ENCODE results near the gene PRRT4.

PRRT4 gene

DNA sequence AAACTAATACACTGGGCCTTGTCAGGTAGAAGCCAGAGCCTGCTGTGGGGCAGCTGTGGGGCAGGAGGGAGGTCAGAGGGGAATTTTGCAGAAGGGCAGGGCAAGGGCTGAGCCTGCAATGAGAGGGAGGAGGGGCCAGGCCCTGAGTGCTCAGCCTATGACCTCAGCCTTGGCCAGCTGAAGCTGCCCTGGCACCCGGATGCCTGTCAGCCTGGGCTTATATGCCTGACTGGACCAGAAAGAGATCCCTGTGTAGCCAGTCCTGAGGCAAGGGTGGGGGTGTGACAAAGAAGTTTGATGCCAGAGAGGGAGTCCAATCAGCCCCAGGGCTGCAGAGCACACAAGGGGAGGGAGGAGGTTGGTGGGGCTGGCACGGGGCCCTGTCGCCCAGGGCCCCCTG, 22.3 kb upstream of the PRRT4 start:
- no peak for ATAC-seq
- TF ChIP-seq ZNF70 (CRISPR knock-in tag; IDR thresholded peaks at IDR 0.05) (no peak), ISL1 (CRISPR knock-in tag; IDR thresholded peaks at IDR 0.05) (no peak), ZNF565 (CRISPR knock-in tag; conservative IDR thresholded peaks at IDR 0.05; ENCODE audit: low read depth) (no peak), ESRRG (CRISPR knock-in tag; IDR thresholded peaks at IDR 0.05) (no peak), CREB5 (CRISPR knock-in tag; IDR thresholded peaks at IDR 0.05; ENCODE audit: low read depth) (no peak), ZFP30 (CRISPR knock-in tag; IDR thresholded peaks at IDR 0.05) (no peak), OSR1 (CRISPR knock-in tag; IDR thresholded peaks at IDR 0.05) (no peak), PPARA (CRISPR knock-in tag; IDR thresholded peaks at IDR 0.05; ENCODE audit: borderline replicate concordance) (no peak), ARNTL (CRISPR knock-in tag; IDR thresholded peaks at IDR 0.05; ENCODE audit: borderline replicate concordance, low read depth) (no peak), CSDC2 (CRISPR knock-in tag; IDR thresholded peaks at IDR 0.05) (no peak), ZNF8 (CRISPR knock-in tag; IDR thresholded peaks at IDR 0.05) (no peak), TOX (CRISPR knock-in tag; IDR thresholded peaks at IDR 0.05; ENCODE audit: borderline replicate concordance) (no peak), SNAI2 (CRISPR knock-in tag; IDR thresholded peaks at IDR 0.05) (no peak), TCF4 (CRISPR knock-in tag; IDR thresholded peaks at IDR 0.05; ENCODE audit: borderline replicate concordance) (no peak), ZC3H10 (CRISPR knock-in tag; IDR thresholded peaks at IDR 0.05) (no peak), GLIS3 (CRISPR knock-in tag; IDR thresholded peaks at IDR 0.05) (no peak), ZFP3 (CRISPR knock-in tag; IDR thresholded peaks at IDR 0.05) (no peak)
- TF ChIP-seq, protein P1, sequence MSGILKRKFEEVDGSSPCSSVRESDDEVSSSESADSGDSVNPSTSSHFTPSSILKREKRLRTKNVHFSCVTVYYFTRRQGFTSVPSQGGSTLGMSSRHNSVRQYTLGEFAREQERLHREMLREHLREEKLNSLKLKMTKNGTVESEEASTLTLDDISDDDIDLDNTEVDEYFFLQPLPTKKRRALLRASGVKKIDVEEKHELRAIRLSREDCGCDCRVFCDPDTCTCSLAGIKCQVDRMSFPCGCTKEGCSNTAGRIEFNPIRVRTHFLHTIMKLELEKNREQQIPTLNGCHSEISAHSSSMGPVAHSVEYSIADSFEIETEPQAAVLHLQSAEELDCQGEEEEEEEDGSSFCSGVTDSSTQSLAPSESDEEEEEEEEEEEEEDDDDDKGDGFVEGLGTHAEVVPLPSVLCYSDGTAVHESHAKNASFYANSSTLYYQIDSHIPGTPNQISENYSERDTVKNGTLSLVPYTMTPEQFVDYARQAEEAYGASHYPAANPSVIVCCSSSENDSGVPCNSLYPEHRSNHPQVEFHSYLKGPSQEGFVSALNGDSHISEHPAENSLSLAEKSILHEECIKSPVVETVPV (CRISPR knock-in tag; IDR thresholded peaks at IDR 0.05) = no peak
- TF ChIP-seq, protein P2, sequence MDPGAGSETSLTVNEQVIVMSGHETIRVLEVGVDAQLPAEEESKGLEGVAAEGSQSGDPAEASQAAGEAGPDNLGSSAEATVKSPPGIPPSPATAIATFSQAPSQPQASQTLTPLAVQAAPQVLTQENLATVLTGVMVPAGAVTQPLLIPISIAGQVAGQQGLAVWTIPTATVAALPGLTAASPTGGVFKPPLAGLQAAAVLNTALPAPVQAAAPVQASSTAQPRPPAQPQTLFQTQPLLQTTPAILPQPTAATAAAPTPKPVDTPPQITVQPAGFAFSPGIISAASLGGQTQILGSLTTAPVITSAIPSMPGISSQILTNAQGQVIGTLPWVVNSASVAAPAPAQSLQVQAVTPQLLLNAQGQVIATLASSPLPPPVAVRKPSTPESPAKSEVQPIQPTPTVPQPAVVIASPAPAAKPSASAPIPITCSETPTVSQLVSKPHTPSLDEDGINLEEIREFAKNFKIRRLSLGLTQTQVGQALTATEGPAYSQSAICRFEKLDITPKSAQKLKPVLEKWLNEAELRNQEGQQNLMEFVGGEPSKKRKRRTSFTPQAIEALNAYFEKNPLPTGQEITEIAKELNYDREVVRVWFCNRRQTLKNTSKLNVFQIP (CRISPR knock-in tag; IDR thresholded peaks at IDR 0.05; ENCODE audit: borderline replicate concordance, low read depth) = no peak

GRCh38 chr7:128381161-128381821, 19.8 kb upstream of the PRRT4 start:
- ATAC-seq = peak; percentile 55; the same call in 2 of the 3 replicates
- TF ChIP-seq TOX (CRISPR knock-in tag; IDR thresholded peaks at IDR 0.05; ENCODE audit: borderline replicate concordance) = no peak
- TF ChIP-seq BACH2 (CRISPR knock-in tag; IDR thresholded peaks at IDR 0.05; ENCODE audit: borderline replicate concordance) = no peak
- TF ChIP-seq, protein P1 (CRISPR knock-in tag; IDR thresholded peaks at IDR 0.05) = no peak
- TF ChIP-seq ZC3H10 (CRISPR knock-in tag; IDR thresholded peaks at IDR 0.05) = no peak
- TF ChIP-seq ZFP3 (CRISPR knock-in tag; IDR thresholded peaks at IDR 0.05) = no peak
- no peak for TF ChIP-seq ZNF70 (CRISPR knock-in tag; IDR thresholded peaks at IDR 0.05)
- TF ChIP-seq ZNF8 (CRISPR knock-in tag; IDR thresholded peaks at IDR 0.05) = no peak
- TF ChIP-seq ZFP30 (CRISPR knock-in tag; IDR thresholded peaks at IDR 0.05) = no peak
- TF ChIP-seq ARNTL (CRISPR knock-in tag; IDR thresholded peaks at IDR 0.05; ENCODE audit: borderline replicate concordance, low read depth) = no peak
- no peak for TF ChIP-seq ISL1 (CRISPR knock-in tag; IDR thresholded peaks at IDR 0.05)
- TF ChIP-seq PPARA (CRISPR knock-in tag; IDR thresholded peaks at IDR 0.05; ENCODE audit: borderline replicate concordance) = no peak
- TF ChIP-seq CREB5 (CRISPR knock-in tag; IDR thresholded peaks at IDR 0.05; ENCODE audit: low read depth) = no peak
- TF ChIP-seq, protein P2 (CRISPR knock-in tag; IDR thresholded peaks at IDR 0.05; ENCODE audit: borderline replicate concordance, low read depth) = no peak
- no peak for TF ChIP-seq TSHZ2 (CRISPR knock-in tag; IDR thresholded peaks at IDR 0.05)

Data from SK-N-SH treated with all-trans-retinoic acid at 6 μM for 48 hours (cell line).